Endodermal cell (in vitro differentiated cells): ENCODE results near the gene CAV1. TPM values are rescaled to one million over a fixed set of nuclear protein-coding genes. Genes with fewer than 3 reads are reported as not detected.
"Not testable (repeated sequence)": the region's sequence is repeated elsewhere in the genome, so short reads cannot be mapped to it uniquely, and the experiment has no call there.

Experiments
- DNase-seq: peaks from one replicate; pipeline ENCODE4 v3.0.0-alpha.2; 2017
- H3K27ac ChIP-seq: 2 replicates; pipeline ENCODE4 v1.5.1; 2013; ENCODE audit warnings: mild to moderate bottlenecking, low read depth, low read length, moderate library complexity
- H3K27me3 ChIP-seq: 2 replicates; pipeline ENCODE4 v1.6.1; 2013; ENCODE audit warnings: mild to moderate bottlenecking, low read length, moderate library complexity; ENCODE audit not compliant: insufficient read depth, control insufficient read depth, poor library complexity, severe bottlenecking
- H3K36me3 ChIP-seq: 2 replicates; pipeline ENCODE4 v1.7.0; 2013; ENCODE audit warnings: mild to moderate bottlenecking, low read length, moderate library complexity; ENCODE audit not compliant: control insufficient read depth, insufficient read depth
- H3K4me1 ChIP-seq: one replicate; pipeline ENCODE4 v1.7.0; 2013; ENCODE audit warnings: low read length; ENCODE audit not compliant: control insufficient read depth, insufficient read depth
- H3K4me3 ChIP-seq: 2 replicates; pipeline ENCODE4 v1.5.1; 2013; ENCODE audit warnings: mild to moderate bottlenecking, low read length, moderate library complexity
- H3K9ac ChIP-seq: 2 replicates; pipeline ENCODE4 v1.6.1; 2013; ENCODE audit warnings: mild to moderate bottlenecking, low read length, moderate library complexity; ENCODE audit not compliant: poor library complexity, severe bottlenecking; ENCODE audit errors: extremely low read depth
- H3K9me3 ChIP-seq: 2 replicates; pipeline ENCODE4 v1.6.1; 2013; ENCODE audit warnings: mild to moderate bottlenecking, low read length, moderate library complexity; ENCODE audit not compliant: control insufficient read depth
- H3K27ac Mint-ChIP-seq: 2 replicates; pipeline ENCODE4 v1.8.0; 2020; ENCODE audit warnings: mixed read lengths
- H3K27me3 Mint-ChIP-seq: 2 replicates; pipeline ENCODE4 v1.8.0; 2021; ENCODE audit warnings: mild to moderate bottlenecking, mixed read lengths; ENCODE audit not compliant: insufficient read depth
- H3K36me3 Mint-ChIP-seq: 2 replicates; pipeline ENCODE4 v1.8.0; 2020; ENCODE audit warnings: low read depth, mixed read lengths
- H3K4me1 Mint-ChIP-seq: 2 replicates; pipeline ENCODE4 v1.8.0; 2020; ENCODE audit warnings: mixed read lengths
- H3K4me3 Mint-ChIP-seq: 2 replicates; pipeline ENCODE4 v1.8.0; 2020; ENCODE audit warnings: mild to moderate bottlenecking, moderate library complexity, mixed read lengths
- H3K9me3 Mint-ChIP-seq: 2 replicates; pipeline ENCODE4 v1.8.0; 2020; ENCODE audit warnings: mild to moderate bottlenecking, mixed read lengths
- WGBS, 2 experiments: methylation state at CpG; one replicate each; pipeline versions ENCODE4 v1.1.5 to v1.1.7; 2013; ENCODE audit warnings: missing lambda C conversion rate in 2 of 2, mixed read lengths in 1 of 2; ENCODE audit not compliant: insufficient coverage in 1 of 2, insufficient read length in 1 of 2; 5-methylcytosine and 5-hydroxymethylcytosine counted together
- total RNA-seq, 2 donors: library from RNA; stranded (reverse); fragmentation: NEBNext Ultra II Directional in 1 of 2; extraction: Animal tissue kit (Norgen Biotek cat#: 25700) in 1 of 2; gene quantifications; 2 replicates in 1 of 2; 3 replicates in 1 of 2; pipeline ENCODE4 v1.2.1, GENCODE V29; 2021
- TF ChIP-seq, protein P1 (sequence below): fragments of 200-600 bp; sonication (generic); conservative IDR thresholded peaks from 2 replicates; pipeline ENCODE4 v1.5.0; 2021; ENCODE audit warnings: antibody characterized with exemption, mild to moderate bottlenecking

The CAV1 gene
- total RNA-seq, 2 donors from 2014 or later: 4.9 to 8.8 TPM

DNA sequence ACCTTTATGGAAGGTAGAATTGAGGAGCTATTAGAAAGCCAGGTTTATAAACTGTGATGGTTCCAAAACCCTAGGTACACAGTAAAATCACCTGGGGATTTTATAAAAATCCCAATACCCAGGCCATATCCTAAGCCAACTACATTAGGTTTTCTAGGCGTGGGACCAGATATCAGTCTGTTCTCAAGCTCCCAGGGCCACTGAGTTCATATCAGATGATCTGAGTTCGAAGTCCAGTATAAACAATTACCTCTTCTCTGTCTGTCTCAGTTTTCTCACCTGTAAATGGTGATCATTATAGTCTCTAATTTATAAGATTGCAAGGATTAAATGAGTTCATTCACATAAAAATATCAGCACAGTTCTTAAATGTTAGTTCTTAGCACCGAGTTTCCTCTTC, 60.6 kb downstream of the CAV1 start:
- no peak for DNase-seq
- Mint-ChIP-seq H3K4me1 (peaks cover 3% of the 10 kb centered on the region), H3K9me3 (no peaks in the 10 kb centered on the region), H3K4me3 (no peak overlapping the region), H3K36me3 (no peaks in the 10 kb centered on the region), H3K27ac (no peak overlapping the region), H3K27me3 (no peaks in the 10 kb centered on the region)
- Histone ChIP-seq H3K9ac (no peak overlapping the region), H3K4me3 (no peak overlapping the region), H3K27me3 (no peaks in the 10 kb centered on the region), H3K36me3 (no peaks in the 10 kb centered on the region), H3K4me1 (no peaks in the 10 kb centered on the region), H3K9me3 (no peaks in the 10 kb centered on the region), H3K27ac (no peak overlapping the region)
- TF ChIP-seq, protein P1, sequence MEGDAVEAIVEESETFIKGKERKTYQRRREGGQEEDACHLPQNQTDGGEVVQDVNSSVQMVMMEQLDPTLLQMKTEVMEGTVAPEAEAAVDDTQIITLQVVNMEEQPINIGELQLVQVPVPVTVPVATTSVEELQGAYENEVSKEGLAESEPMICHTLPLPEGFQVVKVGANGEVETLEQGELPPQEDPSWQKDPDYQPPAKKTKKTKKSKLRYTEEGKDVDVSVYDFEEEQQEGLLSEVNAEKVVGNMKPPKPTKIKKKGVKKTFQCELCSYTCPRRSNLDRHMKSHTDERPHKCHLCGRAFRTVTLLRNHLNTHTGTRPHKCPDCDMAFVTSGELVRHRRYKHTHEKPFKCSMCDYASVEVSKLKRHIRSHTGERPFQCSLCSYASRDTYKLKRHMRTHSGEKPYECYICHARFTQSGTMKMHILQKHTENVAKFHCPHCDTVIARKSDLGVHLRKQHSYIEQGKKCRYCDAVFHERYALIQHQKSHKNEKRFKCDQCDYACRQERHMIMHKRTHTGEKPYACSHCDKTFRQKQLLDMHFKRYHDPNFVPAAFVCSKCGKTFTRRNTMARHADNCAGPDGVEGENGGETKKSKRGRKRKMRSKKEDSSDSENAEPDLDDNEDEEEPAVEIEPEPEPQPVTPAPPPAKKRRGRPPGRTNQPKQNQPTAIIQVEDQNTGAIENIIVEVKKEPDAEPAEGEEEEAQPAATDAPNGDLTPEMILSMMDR: no peak
- 83 to 91% methylated on average over 1 to 3 of the region's 3 CpGs for WGBS, 2 experiments

DNA sequence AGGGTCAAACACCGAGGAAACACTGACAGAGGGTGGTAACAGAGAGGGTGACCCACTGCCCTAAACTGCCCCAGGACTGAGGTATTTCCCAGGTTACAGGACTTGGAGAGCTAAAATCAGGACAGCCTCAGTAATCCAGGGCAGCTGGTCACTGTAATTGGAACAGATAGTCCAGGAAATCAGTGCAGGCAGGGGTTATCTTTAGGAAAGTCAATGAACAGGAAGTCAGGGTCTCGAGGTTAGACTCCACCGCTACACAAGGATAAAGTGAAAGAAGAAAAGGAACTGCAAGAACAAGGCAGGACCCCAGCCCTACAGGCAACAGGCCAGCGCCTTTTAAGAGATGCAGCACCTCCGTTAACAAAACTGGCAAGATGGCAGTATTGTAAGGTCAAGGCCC, 61.1 kb downstream of the CAV1 start:
- no peak for DNase-seq
- no peak overlapping the region for H3K9ac ChIP-seq
- H3K27me3 ChIP-seq: no peaks in the 10 kb centered on the region
- H3K36me3 ChIP-seq: no peaks in the 10 kb centered on the region
- H3K36me3 Mint-ChIP-seq: no peaks in the 10 kb centered on the region
- H3K27me3 Mint-ChIP-seq: no peaks in the 10 kb centered on the region
- TF ChIP-seq, protein P1: no peak
- no peak overlapping the region for H3K4me3 Mint-ChIP-seq
- WGBS, 2 experiments: 94 to 96% methylated on average over 5 of the region's 5 CpGs
- no peaks in the 10 kb centered on the region for H3K9me3 ChIP-seq
- no peak overlapping the region for H3K27ac Mint-ChIP-seq
- no peaks in the 10 kb centered on the region for H3K4me1 ChIP-seq
- H3K27ac ChIP-seq: no peak overlapping the region
- H3K4me1 Mint-ChIP-seq: peaks cover 3% of the 10 kb centered on the region
- H3K9me3 Mint-ChIP-seq: no peaks in the 10 kb centered on the region
- no peak overlapping the region for H3K4me3 ChIP-seq

DNA sequence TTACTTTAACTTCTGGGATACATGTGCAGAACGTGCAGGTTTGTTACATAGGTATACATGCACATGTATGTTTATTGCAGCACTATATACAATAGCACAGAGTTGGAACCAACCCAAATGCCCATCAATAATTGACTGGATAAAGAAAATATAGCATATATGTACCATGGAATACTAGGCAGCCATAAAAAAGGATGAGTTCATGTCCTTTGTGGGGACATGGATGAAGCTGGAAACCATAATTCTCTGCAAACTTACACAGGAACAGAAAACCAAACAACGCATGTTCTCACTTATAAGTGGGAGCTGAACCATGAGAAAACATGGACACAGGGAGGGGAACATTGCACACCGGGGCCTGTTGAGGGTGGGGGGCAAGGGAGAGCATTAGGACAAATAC, 62.4 kb downstream of the CAV1 start:
- H3K4me1 Mint-ChIP-seq, H3K4me1 ChIP-seq, H3K4me3 Mint-ChIP-seq, H3K4me3 ChIP-seq, DNase-seq, H3K9me3 ChIP-seq, H3K36me3 ChIP-seq, H3K27me3 ChIP-seq, H3K9me3 Mint-ChIP-seq, H3K9ac ChIP-seq, H3K27ac ChIP-seq, H3K27ac Mint-ChIP-seq, H3K36me3 Mint-ChIP-seq, H3K27me3 Mint-ChIP-seq: not testable (repeated sequence)
- WGBS, 2 experiments: 100% methylated on average over 2 of the region's 3 CpGs

DNA sequence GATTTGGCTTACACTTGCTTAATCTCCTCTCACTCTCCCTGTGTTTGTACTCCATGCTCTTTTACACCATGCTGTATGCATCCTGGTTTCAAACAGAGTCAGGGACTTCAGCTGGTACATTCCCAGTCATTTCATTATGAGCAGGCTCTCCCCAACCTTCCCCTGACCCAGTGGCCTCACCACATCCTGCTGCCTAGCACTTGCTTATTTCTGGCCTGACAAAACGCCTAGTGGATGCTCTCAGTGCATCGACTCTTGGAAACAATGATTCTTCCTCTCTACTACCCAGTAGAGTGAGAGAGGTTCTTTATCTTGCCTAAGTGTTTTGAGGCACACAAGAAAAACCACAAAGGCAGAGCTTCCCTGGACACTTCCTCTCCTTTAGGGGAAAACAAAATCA, 63.4 kb downstream of the CAV1 start:
- H3K4me1 Mint-ChIP-seq: peaks cover 8% of the 10 kb centered on the region
- no peak overlapping the region for H3K9ac ChIP-seq
- H3K9me3 Mint-ChIP-seq: no peaks in the 10 kb centered on the region
- WGBS, 2 experiments: 72% methylated on average over 2 of the region's 2 CpGs; no CpG with 5 or more reads in 1 of the 2 experiments
- no peaks in the 10 kb centered on the region for H3K27me3 ChIP-seq
- TF ChIP-seq, protein P1: no peak
- no peaks in the 10 kb centered on the region for H3K9me3 ChIP-seq
- H3K4me3 ChIP-seq: no peak overlapping the region
- no peaks in the 10 kb centered on the region for H3K27me3 Mint-ChIP-seq
- no peak overlapping the region for H3K4me3 Mint-ChIP-seq
- no peaks in the 10 kb centered on the region for H3K4me1 ChIP-seq
- no peak for DNase-seq
- H3K27ac Mint-ChIP-seq: no peak overlapping the region
- no peaks in the 10 kb centered on the region for H3K36me3 ChIP-seq
- no peaks in the 10 kb centered on the region for H3K36me3 Mint-ChIP-seq
- no peak overlapping the region for H3K27ac ChIP-seq
